Heart right ventricle (tissue), 16 donors: ENCODE results near the gene ENOX2. TPM values are rescaled to one million over a fixed set of nuclear protein-coding genes. Genes with fewer than 3 reads are reported as not detected.
A peak's percentile ranks its signal among the peaks of the same experiment; 100 is the strongest.

ENCODE experiments used
- ATAC-seq, 8 donors: fragments of 200-7000 bp; cut with Tn5 transposase; one replicate each; pipeline ENCODE4 v1.9.1; 2020; ENCODE audit warnings: mild to moderate bottlenecking in 8 of 8, moderate library complexity in 8 of 8, moderate number of reproducible peaks in 1 of 8
- DNase-seq, 2 donors: peaks; one replicate each; pipeline ENCODE4 v3.0.0-alpha.2; 2020
- H3K27ac ChIP-seq, 10 donors: fragments of 200-600 bp; sonication (generic) in 2 of 10; one replicate each; pipeline versions ENCODE4 v1.5.0 to v1.8.0; 2020 to 2022; ENCODE audit warnings: mild to moderate bottlenecking in 3 of 10
- H3K27me3 ChIP-seq, 7 donors: fragments of 200-600 bp; one replicate each; pipeline ENCODE4 v1.8.0; 2021 to 2022; ENCODE audit warnings: mild to moderate bottlenecking in 2 of 7
- H3K36me3 ChIP-seq, 9 donors: fragments of 200-600 bp; sonication (generic) in 1 of 9; one replicate each; pipeline versions ENCODE4 v1.5.0 to v1.8.0; 2020 to 2022; ENCODE audit warnings: mild to moderate bottlenecking in 2 of 9
- H3K4me1 ChIP-seq, 9 donors: fragments of 200-600 bp; sonication (generic) in 1 of 9; one replicate each; pipeline versions ENCODE4 v1.5.0 to v1.8.0; 2020 to 2022; ENCODE audit warnings: mild to moderate bottlenecking in 4 of 9
- H3K4me3 ChIP-seq, 10 donors: fragments of 200-600 bp; sonication (generic) in 2 of 10; one replicate each; pipeline versions ENCODE4 v1.5.0 to v1.8.0; 2020 to 2022; ENCODE audit warnings: mild to moderate bottlenecking in 7 of 10, moderate library complexity in 2 of 10
- H3K9me3 ChIP-seq, 11 donors: fragments of 200-600 bp in 10 of 11; sonication (generic) in 2 of 11; one replicate each; pipeline versions ENCODE4 v1.5.0 to v1.8.0; 2013 to 2022; ENCODE audit warnings: mild to moderate bottlenecking in 2 of 11, control low read depth in 1 of 11, moderate library complexity in 1 of 11
- WGBS, 2 donors: extraction: QIAGEN DNeasy Blood & Tissue Kit; methylation state at CpG; one replicate each; pipeline ENCODE4 v1.1.7; 2013; ENCODE audit warnings: inconsistent platforms in 1 of 2; 5-methylcytosine and 5-hydroxymethylcytosine counted together
- intact Hi-C, 10 donors: fragments of 100-400 bp; cut with DNase I; formaldehyde crosslinking; loops; one replicate each; pipeline versions ENCODE4 v1.11.1 to v1.14.2; 2022
- polyA plus RNA-seq, 2 donors: library from polyadenylated mRNA; stranded (reverse); fragments of 200-250 nt; gene quantifications; one replicate each; pipeline ENCODE4 v1.2.3, GENCODE V29; 2013
- total RNA-seq, 10 donors: library from RNA; stranded (reverse); fragmentation: NEBNext Ultra II Directional in 3 of 10; extraction: Animal tissue kit (Norgen Biotek cat#: 25700) in 3 of 10; gene quantifications; one replicate each; pipeline versions ENCODE4 v1.2.1 to v1.2.4, GENCODE V29; 2021 to 2023
- TF ChIP-seq, protein P1 (sequence below), 9 donors: fragments of 200-600 bp; sonication (generic) in 2 of 9; IDR thresholded peaks; one replicate each; pipeline versions ENCODE4 v1.5.0 to v1.8.0; 2021 to 2022; ENCODE audit warnings: antibody characterized with exemption in 9 of 9, mild to moderate bottlenecking in 5 of 9, moderate library complexity in 1 of 9
- donor health status: Arrhythmogenic right ventricular cardiomyopathy.
- donor health status: ischemic (EF 13 %, LVEDD 7.1; RV severe dilation, severe dysfunction).
- donor health status: healthy with polysubstance abuse.
- donor health status: DM: no; HTN: yes; CAD: no.
- donor health status: DM: no; HTN: no; CAD: no.
- donor health status: ischemic (EF 25% LVEDD 6.9; RV normal size, moderate dysfunction).
- donor health status: ischemic (EF 25% LVEDD 5.7; RV mildly dilated, moderate dysfunction).
- donor health status: healthy.
- donor health status: DM: yes; HTN: yes; CAD: no.
- donor health status: Ischemic cardiomyopathy.
- donor health status: ischemic (EF 35%, LVEDD 5.7; RV mildly dilated, moderate dysfunction).
- donor health status: nonischemic (EF 11% LVEDD 7.7; RV severe dilation, severe dysfunction).
- donor health status: DM: yes; HTN: yes; CAD: no.
- donor health status: PGD.
- donor health status: ischemic (EF 29% LVEDD 5.4; RV normal size, mild dysfunction).
- donor health status: nonischemic (EF 23%, LVEDD 6.1; RV moderate dilation, normal function).

The ENOX2 gene
- total and polyA plus RNA-seq, 12 donors: 3.4 to 22.6 (median 18.6) TPM

DNA sequence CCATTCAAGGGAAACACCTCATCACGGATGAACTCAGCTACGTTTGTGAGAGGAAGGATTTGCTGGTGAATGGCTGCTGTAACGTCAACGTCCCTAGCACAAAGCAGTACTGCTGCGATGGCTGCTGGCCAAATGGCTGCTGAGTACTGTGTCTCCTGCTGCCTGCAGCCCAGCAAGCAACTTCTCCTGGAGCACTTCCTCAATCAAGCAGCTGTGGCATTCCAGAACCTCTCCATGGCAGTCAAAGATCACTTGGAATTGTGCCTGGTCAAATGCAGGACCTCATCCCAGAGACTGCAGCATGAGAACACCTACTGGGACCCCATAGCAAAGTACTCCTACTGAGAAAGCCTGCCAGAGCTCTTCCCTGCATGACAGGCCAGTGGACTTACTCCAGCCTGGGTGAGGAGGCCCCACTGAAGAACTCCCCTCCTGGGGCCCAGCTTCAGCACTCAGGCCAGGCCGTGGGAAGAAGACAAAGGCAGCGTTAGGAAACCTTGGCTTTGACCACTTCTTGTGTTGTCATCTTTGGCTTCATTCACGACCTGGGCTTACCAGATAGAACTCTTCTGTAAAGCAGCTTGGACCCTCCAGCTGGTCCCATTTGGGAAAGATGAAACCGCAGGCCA, 256.9 kb downstream of the ENOX2 start:
- H3K36me3 ChIP-seq: no peaks in the 10 kb centered on the region
- peak in 5 of 8 donors; percentile 25 to 82 (median 74) for ATAC-seq
- peaks cover 0 to 8% (median 0%) of the 10 kb centered on the region in 11 donors for H3K9me3 ChIP-seq
- TF ChIP-seq, protein P1, sequence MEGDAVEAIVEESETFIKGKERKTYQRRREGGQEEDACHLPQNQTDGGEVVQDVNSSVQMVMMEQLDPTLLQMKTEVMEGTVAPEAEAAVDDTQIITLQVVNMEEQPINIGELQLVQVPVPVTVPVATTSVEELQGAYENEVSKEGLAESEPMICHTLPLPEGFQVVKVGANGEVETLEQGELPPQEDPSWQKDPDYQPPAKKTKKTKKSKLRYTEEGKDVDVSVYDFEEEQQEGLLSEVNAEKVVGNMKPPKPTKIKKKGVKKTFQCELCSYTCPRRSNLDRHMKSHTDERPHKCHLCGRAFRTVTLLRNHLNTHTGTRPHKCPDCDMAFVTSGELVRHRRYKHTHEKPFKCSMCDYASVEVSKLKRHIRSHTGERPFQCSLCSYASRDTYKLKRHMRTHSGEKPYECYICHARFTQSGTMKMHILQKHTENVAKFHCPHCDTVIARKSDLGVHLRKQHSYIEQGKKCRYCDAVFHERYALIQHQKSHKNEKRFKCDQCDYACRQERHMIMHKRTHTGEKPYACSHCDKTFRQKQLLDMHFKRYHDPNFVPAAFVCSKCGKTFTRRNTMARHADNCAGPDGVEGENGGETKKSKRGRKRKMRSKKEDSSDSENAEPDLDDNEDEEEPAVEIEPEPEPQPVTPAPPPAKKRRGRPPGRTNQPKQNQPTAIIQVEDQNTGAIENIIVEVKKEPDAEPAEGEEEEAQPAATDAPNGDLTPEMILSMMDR (IDR thresholded peaks at IDR 0.05): no peak
- WGBS, 2 donors: 74 to 79% methylated on average over 9 of the region's 9 CpGs
- intact Hi-C loops: no loop called here
- no peak overlapping the region for H3K4me3 ChIP-seq
- DNase-seq: peak; percentile 3 to 15
- no peaks in the 10 kb centered on the region for H3K4me1 ChIP-seq
- H3K27ac ChIP-seq: no peak overlapping the region
- no peaks in the 10 kb centered on the region for H3K27me3 ChIP-seq

DNA sequence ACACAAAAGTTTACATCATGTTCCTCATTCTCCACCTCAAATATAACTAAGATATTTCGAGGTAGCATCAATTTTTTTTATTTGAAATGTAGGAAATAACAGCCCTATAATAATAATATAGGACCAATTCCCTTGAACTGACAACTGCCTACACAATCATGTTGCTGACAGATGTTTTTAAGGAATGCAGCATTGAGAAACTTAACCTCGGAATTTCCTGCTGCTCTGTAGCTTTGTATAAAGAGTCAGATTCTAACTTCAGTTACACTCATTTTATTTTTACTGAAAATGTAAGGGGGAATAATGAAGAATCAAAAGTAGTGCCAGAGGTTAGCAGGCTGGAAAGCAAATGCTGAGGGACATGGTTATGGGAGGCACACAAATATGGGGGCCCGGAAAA, 265.4 kb downstream of the ENOX2 start:
- TF ChIP-seq, protein P1 (IDR thresholded peaks at IDR 0.05): no peak
- H3K27ac ChIP-seq: no peak overlapping the region
- peaks cover 0 to 8% (median 0%) of the 10 kb centered on the region in 7 donors for H3K27me3 ChIP-seq
- H3K4me3 ChIP-seq: no peak overlapping the region
- no peaks in the 10 kb centered on the region for H3K9me3 ChIP-seq
- DNase-seq (no peak), ATAC-seq (no peak)
- H3K36me3 ChIP-seq: peaks cover 0 to 18% (median 0%) of the 10 kb centered on the region in 9 donors
- no peaks in the 10 kb centered on the region for H3K4me1 ChIP-seq
- WGBS, 2 donors: 80 to 83% methylated on average over 3 of the region's 3 CpGs
- intact Hi-C loops: no loop called here

DNA sequence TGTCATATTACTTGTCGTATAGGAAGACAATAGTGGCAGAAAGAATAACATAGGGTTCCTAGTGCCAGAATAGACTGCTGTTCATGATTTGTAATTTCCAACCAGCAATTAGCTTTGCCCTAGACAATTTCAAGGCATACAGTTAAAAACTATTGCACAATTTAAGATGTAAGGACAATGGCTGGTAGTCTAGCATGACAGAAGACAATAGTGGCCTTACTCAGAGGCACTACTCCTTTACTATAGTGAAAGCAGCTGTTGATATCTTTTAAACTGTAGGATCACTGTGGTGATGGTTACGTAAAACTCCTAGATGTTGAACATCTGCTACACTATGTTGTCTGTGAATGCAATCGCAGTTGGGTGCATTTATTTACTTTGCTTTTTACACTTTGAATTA, 266.7 kb downstream of the ENOX2 start:
- DNase-seq (no peak), ATAC-seq (no peak)
- Histone ChIP-seq H3K36me3 (peaks cover 0 to 20% (median 0%) of the 10 kb centered on the region in 9 donors), H3K27me3 (peaks cover 0 to 8% (median 0%) of the 10 kb centered on the region in 7 donors), H3K9me3 (no peaks in the 10 kb centered on the region), H3K27ac (no peak overlapping the region), H3K4me3 (no peak overlapping the region), H3K4me1 (no peaks in the 10 kb centered on the region)
- 95 to 100% methylated on average over 3 of the region's 3 CpGs for WGBS, 2 donors
- intact Hi-C loops: no loop called here
- TF ChIP-seq, protein P1 (IDR thresholded peaks at IDR 0.05): no peak

DNA sequence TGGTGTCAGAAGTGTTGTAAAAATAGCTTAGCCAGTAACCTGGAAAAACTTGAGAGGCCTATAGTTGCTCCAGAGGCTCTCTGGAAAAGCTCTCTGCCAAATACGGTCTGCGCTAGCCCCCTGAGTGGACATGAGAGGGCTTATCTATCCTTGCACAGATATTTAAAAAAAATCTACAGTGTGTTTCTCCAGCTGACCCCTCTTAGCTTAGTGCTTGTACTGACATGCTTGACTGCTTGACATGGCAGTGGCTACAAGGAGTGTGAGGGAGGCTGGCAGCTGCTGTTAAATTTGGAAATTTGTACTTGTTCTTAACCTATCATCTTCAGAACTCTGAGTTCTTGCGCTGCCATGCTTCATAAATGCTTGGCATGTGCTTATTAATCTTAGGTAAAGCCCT, 272.0 kb downstream of the ENOX2 start:
- H3K4me3 ChIP-seq: no peak overlapping the region
- H3K27ac ChIP-seq: no peak overlapping the region
- H3K27me3 ChIP-seq: peaks cover 0 to 8% (median 0%) of the 10 kb centered on the region in 7 donors
- H3K36me3 ChIP-seq: peaks cover 0 to 20% (median 0%) of the 10 kb centered on the region in 9 donors
- TF ChIP-seq, protein P1 (IDR thresholded peaks at IDR 0.05): no peak
- no peaks in the 10 kb centered on the region for H3K4me1 ChIP-seq
- intact Hi-C loops: no loop called here
- DNase-seq: no peak
- no peaks in the 10 kb centered on the region for H3K9me3 ChIP-seq
- 85 to 91% methylated on average over 3 of the region's 3 CpGs for WGBS, 2 donors
- ATAC-seq: no peak
